ENCODE measurements around the gene UGGT1. TPM values are rescaled to one million over a fixed set of nuclear protein-coding genes. Genes with fewer than 3 reads are reported as not detected.

The UGGT1 gene
- total RNA-seq, 2 experiments from 2014 or later = 33.2 to 59.5 TPM

DNA sequence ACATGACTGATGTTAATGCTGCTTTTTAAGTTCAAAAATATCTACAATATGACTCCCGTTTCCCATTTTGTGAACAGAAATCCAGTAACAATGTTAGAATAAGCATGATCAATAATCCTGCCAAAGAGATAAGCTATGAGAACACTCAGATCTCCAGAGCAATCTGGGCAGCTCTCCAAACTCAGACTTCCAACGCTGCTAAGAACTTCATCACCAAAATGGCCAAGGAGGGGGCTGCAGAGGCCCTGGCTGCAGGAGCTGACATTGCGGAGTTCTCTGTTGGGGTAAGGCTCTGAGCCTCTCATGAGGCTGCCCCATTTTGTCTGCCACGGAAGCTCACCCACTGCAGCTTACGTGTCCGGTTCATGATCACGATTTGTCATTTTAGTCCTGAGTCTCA lies 68.4 kb downstream of the UGGT1 start:
- H3K36me3 ChIP-seq (ENCODE audit: insufficient read depth, low read length) = peaks cover 94% of the 10 kb centered on the region
- H3K9me2 ChIP-seq (ENCODE audit: insufficient read depth, low read length) = no peaks in the 10 kb centered on the region
- H3K27ac ChIP-seq (ENCODE audit: low read depth, low read length, poor library complexity, severe bottlenecking) = no peak overlapping the region
- ChIA-PET CTCF (ENCODE audit: unreplicated experiment) (no interaction called here), POLR2A (no interaction called here)
- DNase-seq (ENCODE audit: low spot score) = no peak
- no peaks in the 10 kb centered on the region for H3K79me2 ChIP-seq (ENCODE audit: insufficient read depth, low read depth, low read length)
- no peak overlapping the region for H2AFZ ChIP-seq (ENCODE audit: low read length)
- no peak overlapping the region for H3K4me2 ChIP-seq (ENCODE audit: low read length)
- H3K4me1 ChIP-seq (ENCODE audit: insufficient read depth, low read length, poor library complexity, severe bottlenecking) = peaks cover 4% of the 10 kb centered on the region
- H3K9me3 ChIP-seq (ENCODE audit: low read length) = no peaks in the 10 kb centered on the region
- H3K4me3 ChIP-seq (ENCODE audit: low read depth, low read length, poor library complexity, severe bottlenecking) = no peak overlapping the region
- no peak for TF ChIP-seq EZH2phosphoT487 (IDR thresholded peaks at IDR 0.05; ENCODE audit: borderline replicate concordance, low read depth, low read length)
- TF ChIP-seq, protein P1, sequence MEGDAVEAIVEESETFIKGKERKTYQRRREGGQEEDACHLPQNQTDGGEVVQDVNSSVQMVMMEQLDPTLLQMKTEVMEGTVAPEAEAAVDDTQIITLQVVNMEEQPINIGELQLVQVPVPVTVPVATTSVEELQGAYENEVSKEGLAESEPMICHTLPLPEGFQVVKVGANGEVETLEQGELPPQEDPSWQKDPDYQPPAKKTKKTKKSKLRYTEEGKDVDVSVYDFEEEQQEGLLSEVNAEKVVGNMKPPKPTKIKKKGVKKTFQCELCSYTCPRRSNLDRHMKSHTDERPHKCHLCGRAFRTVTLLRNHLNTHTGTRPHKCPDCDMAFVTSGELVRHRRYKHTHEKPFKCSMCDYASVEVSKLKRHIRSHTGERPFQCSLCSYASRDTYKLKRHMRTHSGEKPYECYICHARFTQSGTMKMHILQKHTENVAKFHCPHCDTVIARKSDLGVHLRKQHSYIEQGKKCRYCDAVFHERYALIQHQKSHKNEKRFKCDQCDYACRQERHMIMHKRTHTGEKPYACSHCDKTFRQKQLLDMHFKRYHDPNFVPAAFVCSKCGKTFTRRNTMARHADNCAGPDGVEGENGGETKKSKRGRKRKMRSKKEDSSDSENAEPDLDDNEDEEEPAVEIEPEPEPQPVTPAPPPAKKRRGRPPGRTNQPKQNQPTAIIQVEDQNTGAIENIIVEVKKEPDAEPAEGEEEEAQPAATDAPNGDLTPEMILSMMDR (conservative IDR thresholded peaks at IDR 0.05; ENCODE audit: low read length) = no peak
- intact Hi-C loops (cut with micrococcal nuclease; ENCODE audit: unreplicated experiment) = no loop called here
- H4K20me1 ChIP-seq (ENCODE audit: insufficient read depth, low read length) = no peaks in the 10 kb centered on the region
- no TSS peak for BruUV-seq (replicated peaks)

DNA sequence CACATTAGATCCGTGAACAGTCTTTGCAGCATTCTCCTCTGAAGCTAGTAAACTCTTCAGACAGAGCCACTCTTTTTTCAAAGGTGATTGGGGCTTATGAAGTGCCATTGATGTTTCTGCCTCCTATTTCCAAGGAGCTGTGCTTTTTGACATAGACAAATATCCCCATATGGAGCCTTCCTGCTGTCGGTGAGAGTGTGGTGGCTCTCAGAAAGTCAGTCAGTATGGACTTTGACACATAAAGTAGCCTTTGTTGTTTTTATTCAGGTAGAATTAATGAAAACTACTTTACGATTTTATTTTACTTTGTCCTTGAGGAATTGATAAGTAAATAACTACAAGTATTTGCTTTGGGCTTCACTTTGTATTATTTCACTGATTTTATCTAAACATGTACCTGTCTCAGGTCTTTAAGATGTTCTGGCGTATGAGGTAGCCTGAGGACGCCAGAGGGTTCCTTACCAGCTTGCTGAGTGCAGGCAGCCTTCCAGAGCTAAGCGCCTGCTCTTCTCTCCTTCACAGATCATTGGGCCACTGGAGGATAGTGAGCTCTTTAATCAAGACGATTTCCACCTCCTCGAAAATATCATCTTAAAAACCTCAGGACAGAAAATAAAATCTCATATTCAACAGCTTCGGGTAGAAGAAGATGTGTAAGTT lies 69.7 kb downstream of the UGGT1 start:
- Histone ChIP-seq H4K20me1 (ENCODE audit: insufficient read depth, low read length) (no peaks in the 10 kb centered on the region), H3K4me3 (ENCODE audit: low read depth, low read length, poor library complexity, severe bottlenecking) (no peak overlapping the region), H3K4me2 (ENCODE audit: low read length) (no peak overlapping the region), H3K36me3 (ENCODE audit: insufficient read depth, low read length) (peaks cover 94% of the 10 kb centered on the region), H3K9me3 (ENCODE audit: low read length) (no peaks in the 10 kb centered on the region), H3K79me2 (ENCODE audit: insufficient read depth, low read depth, low read length) (no peaks in the 10 kb centered on the region), H3K27ac (ENCODE audit: low read depth, low read length, poor library complexity, severe bottlenecking) (no peak overlapping the region), H2AFZ (ENCODE audit: low read length) (no peak overlapping the region), H3K9me2 (ENCODE audit: insufficient read depth, low read length) (no peaks in the 10 kb centered on the region), H3K4me1 (ENCODE audit: insufficient read depth, low read length, poor library complexity, severe bottlenecking) (no peaks in the 10 kb centered on the region)
- no TSS peak for BruUV-seq (replicated peaks)
- intact Hi-C loops (cut with micrococcal nuclease; ENCODE audit: unreplicated experiment) = no loop called here
- TF ChIP-seq, protein P1 (conservative IDR thresholded peaks at IDR 0.05; ENCODE audit: low read length) = no peak
- no peak for DNase-seq (ENCODE audit: low spot score)
- ChIA-PET POLR2A (interaction anchor here (1.1 kb wide), 1 partner anchor 10 kb away, joined by 5 read pairs; no protein-coding TSS in a partner anchor), CTCF (ENCODE audit: unreplicated experiment) (no interaction called here)

DNA sequence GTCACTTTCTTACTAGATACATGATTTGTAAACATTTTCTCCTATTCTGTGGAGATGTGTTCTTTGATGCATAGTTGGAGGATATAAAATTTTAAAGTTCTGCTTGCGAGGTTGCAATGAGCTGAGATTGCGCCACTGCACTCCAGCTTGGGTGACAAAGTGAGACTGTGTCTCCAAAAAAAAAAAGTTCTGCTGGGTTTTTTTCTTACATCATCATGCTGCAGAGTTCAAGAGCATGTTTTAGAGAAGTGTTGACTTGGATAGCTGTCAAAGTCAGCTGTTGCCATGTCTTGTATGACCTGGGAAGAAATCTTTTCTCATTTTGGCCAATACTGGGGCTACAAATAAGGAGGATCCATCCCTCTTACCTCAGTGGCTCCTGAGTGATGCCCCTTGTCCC lies 71.3 kb downstream of the UGGT1 start:
- DNase-seq (ENCODE audit: low spot score) = no peak
- BruUV-seq (replicated peaks) = no TSS peak
- no peak overlapping the region for H2AFZ ChIP-seq (ENCODE audit: low read length)
- H3K79me2 ChIP-seq (ENCODE audit: insufficient read depth, low read depth, low read length) = no peaks in the 10 kb centered on the region
- H3K4me1 ChIP-seq (ENCODE audit: insufficient read depth, low read length, poor library complexity, severe bottlenecking) = no peaks in the 10 kb centered on the region
- no peak for TF ChIP-seq EZH2phosphoT487 (IDR thresholded peaks at IDR 0.05; ENCODE audit: borderline replicate concordance, low read depth, low read length)
- TF ChIP-seq, protein P1 (conservative IDR thresholded peaks at IDR 0.05; ENCODE audit: low read length) = no peak
- H3K27ac ChIP-seq (ENCODE audit: low read depth, low read length, poor library complexity, severe bottlenecking) = no peak overlapping the region
- H3K9me3 ChIP-seq (ENCODE audit: low read length) = no peaks in the 10 kb centered on the region
- peaks cover 94% of the 10 kb centered on the region for H3K36me3 ChIP-seq (ENCODE audit: insufficient read depth, low read length)
- ChIA-PET POLR2A (interaction anchor here (0.6 to 1.1 kb wide), 2 partner anchors 11 to 30 kb away, joined by 3 to 5 read pairs; no protein-coding TSS in a partner anchor), CTCF (ENCODE audit: unreplicated experiment) (no interaction called here)
- H3K4me2 ChIP-seq (ENCODE audit: low read length) = no peak overlapping the region
- no peak overlapping the region for H3K4me3 ChIP-seq (ENCODE audit: low read depth, low read length, poor library complexity, severe bottlenecking)
- no peaks in the 10 kb centered on the region for H4K20me1 ChIP-seq (ENCODE audit: insufficient read depth, low read length)
- intact Hi-C loops (cut with micrococcal nuclease; ENCODE audit: unreplicated experiment) = no loop called here
- H3K9me2 ChIP-seq (ENCODE audit: insufficient read depth, low read length) = no peaks in the 10 kb centered on the region

Measured in OCI-LY7 (cell line).